NCI-H1930 (cell line): Measurements from ENCODE around the gene PF4V1.

ENCODE experiments used
- DNase-seq, 2 experiments: peaks; one replicate each; lab custom pipeline; 2025; lab: John Stamatoyannopoulos, UW

The PF4V1 gene

GRCh38 chr4:73847526-73848182, 5.4 kb upstream of the PF4V1 start:
- DNase-seq = no peak

GRCh38 chr4:73848183-73848777, 4.8 kb upstream of the PF4V1 start:
- no peak for DNase-seq

- no peak for DNase-seq
Observed at GRCh38 chr4:73850261-73850970, 2.7 kb upstream of the PF4V1 start.

GRCh38 chr4:73851293-73851692, 1.8 kb upstream of the PF4V1 start:
- no peak for DNase-seq

- no peak for DNase-seq
Observed at GRCh38 chr4:73852771-73853170, 325 bp upstream of the PF4V1 start.

- DNase-seq = no peak
Observed at GRCh38 chr4:73853718-73854473, 800 bp downstream of the PF4V1 start.

- DNase-seq = no peak
Observed at GRCh38 chr4:73855406-73855805, 2.3 kb downstream of the PF4V1 start.

- DNase-seq = no peak
Observed at GRCh38 chr4:73856518-73856917, 3.4 kb downstream of the PF4V1 start.

- DNase-seq = no peak
Observed at GRCh38 chr4:73859614-73860088, 6.6 kb downstream of the PF4V1 start.

- DNase-seq = no peak
Observed at GRCh38 chr4:73860181-73860580, 7.1 kb downstream of the PF4V1 start.

- no peak for DNase-seq
Observed at GRCh38 chr4:73860917-73861316, 7.8 kb downstream of the PF4V1 start.

GRCh38 chr4:73862322-73862721, 9.2 kb downstream of the PF4V1 start:
- DNase-seq = no peak

- DNase-seq = no peak
Observed at GRCh38 chr4:73864365-73864764, 11.3 kb downstream of the PF4V1 start.

GRCh38 chr4:73864961-73865360, 11.9 kb downstream of the PF4V1 start:
- DNase-seq = no peak

- no peak for DNase-seq
Observed at GRCh38 chr4:73865431-73866096, 12.5 kb downstream of the PF4V1 start.

- DNase-seq = no peak
Observed at GRCh38 chr4:73866246-73866645, 13.2 kb downstream of the PF4V1 start.

- peak in 1 of 2 experiments; percentile 6 for DNase-seq
Observed at GRCh38 chr4:73867783-73868182, 14.7 kb downstream of the PF4V1 start.

GRCh38 chr4:73868206-73869129, 15.4 kb downstream of the PF4V1 start:
- no peak for DNase-seq

- no peak for DNase-seq
Observed at GRCh38 chr4:73869130-73870055, 16.3 kb downstream of the PF4V1 start, which contains the start of gene CXCL1. Gene CXCL1 (plus strand): TSS chr4:73869393. CDS start chr4:73869471, 78 bp downstream.

- DNase-seq = no peak
Observed at GRCh38 chr4:73870260-73870659, 17.2 kb downstream of the PF4V1 start.
